ENCODE measurements around the gene TECR. TPM values are rescaled to one million over a fixed set of nuclear protein-coding genes. Genes with fewer than 3 reads are reported as not detected.

Gene TECR
- total RNA-seq, 1 experiment from 2014 or later, result 164 TPM

- H4K5ac ChIP-seq (ENCODE audit: insufficient read length, low read depth, low read length), result no peak overlapping the region
- H3K18ac ChIP-seq (ENCODE audit: insufficient read length, low read depth, low read length), result no peak overlapping the region
- no peak overlapping the region for H2AK5ac ChIP-seq (ENCODE audit: insufficient read length, low read length)
- no peak overlapping the region for H3K14ac ChIP-seq (ENCODE audit: insufficient read depth, low read length)
- H3T11ph ChIP-seq (ENCODE audit: low read length), result no peak overlapping the region
- H3K23me2 ChIP-seq (ENCODE audit: insufficient read length, low read depth, low read length, poor library complexity, severe bottlenecking), result no peaks in the 10 kb centered on the region
- H4K20me1 ChIP-seq (ENCODE audit: control insufficient read depth, insufficient read depth, insufficient read length), result no peaks in the 10 kb centered on the region
- H2AFZ ChIP-seq (ENCODE audit: low read length), result no peak overlapping the region
- Mint-ChIP-seq H3K27me3 (ENCODE audit: low read depth) (peaks cover 3% of the 10 kb centered on the region; the same call in 1 of the 2 replicates), H3K4me1 (peaks cover 5 to 15% of the 10 kb centered on the region in 2 experiments; a peak in 3 of 4 replicates), H3K4me3 (peak overlapping the region in 1 of 2 experiments; percentile 46; a peak in 2 of 5 replicates), H3K36me3 (ENCODE audit: insufficient read depth in 1 of 3, low read depth in 3 of 3) (peaks cover 12 to 20% (median 14%) of the 10 kb centered on the region in 3 experiments; a peak in 6 of 7 replicates), H3K27ac (peak overlapping the region in 1 of 3 experiments; percentile 79; a peak in 2 of 7 replicates), H3K9me3 (no peaks in the 10 kb centered on the region)
- H4K91ac ChIP-seq (ENCODE audit: insufficient read length, low read depth, low read length), result no peak overlapping the region
- WGBS (ENCODE audit: extremely low coverage, insufficient read length, low lambda C conversion rate), result no CpG with 5 or more reads among the region's 22 CpGs
- H3K27ac ChIP-seq (ENCODE audit: insufficient read length, low read depth, low read length), result no peak overlapping the region
- no peak for DNase-seq
- H3K23ac ChIP-seq (ENCODE audit: insufficient read length, low read depth, low read length), result no peak overlapping the region
- no peak overlapping the region for H2BK5ac ChIP-seq (ENCODE audit: insufficient read length, low read length)
- H3K56ac ChIP-seq (ENCODE audit: insufficient read length, low read depth, low read length), result no peak overlapping the region
- H2BK15ac ChIP-seq (ENCODE audit: low read depth, low read length), result no peak overlapping the region
- no peak for TF ChIP-seq CTCF (conservative IDR thresholded peaks at IDR 0.05)
- no peak overlapping the region for H2BK120ac ChIP-seq (ENCODE audit: low read depth, low read length, poor library complexity, severe bottlenecking)
- no peaks in the 10 kb centered on the region for H3K9me3 ChIP-seq (ENCODE audit: control insufficient read depth, low read depth, low read length)
- no peak overlapping the region for H3K4ac ChIP-seq (ENCODE audit: low read depth, low read length)
- no peaks in the 10 kb centered on the region for H3K79me1 ChIP-seq (ENCODE audit: insufficient read depth, low read depth, low read length, poor library complexity, severe bottlenecking)
- no peak overlapping the region for H3K4me2 ChIP-seq (ENCODE audit: insufficient read depth, insufficient read length, low read length)
- H3K9ac ChIP-seq (ENCODE audit: extremely low read depth, insufficient read length, low read length), result no peak overlapping the region
- no peak overlapping the region for H2BK12ac ChIP-seq (ENCODE audit: insufficient read length, low read depth, low read length)
- H3K4me1 ChIP-seq (ENCODE audit: insufficient read depth, low read length), result no peaks in the 10 kb centered on the region
- H3K27me3 ChIP-seq (ENCODE audit: insufficient read depth, low read length), result no peaks in the 10 kb centered on the region
- no peaks in the 10 kb centered on the region for H3K79me2 ChIP-seq (ENCODE audit: insufficient read depth, low read length)
- H4K8ac ChIP-seq (replicated peaks; ENCODE audit: insufficient read length, low read depth, low read length), result no peak overlapping the region
- H2BK20ac ChIP-seq (ENCODE audit: low read depth, low read length, poor library complexity, severe bottlenecking), result no peak overlapping the region
Observed at GRCh38 chr19:14510311-14511228, 18.8 kb upstream of the TECR start.

Data from H9 (cell line).